Activated CD4-positive, alpha-beta T cell treated with anti-CD3 and anti-CD28 coated beads for 36 hours (primary cell): ENCODE results near the gene KLC4. TPM values are rescaled to one million over a fixed set of nuclear protein-coding genes. Genes with fewer than 3 reads are reported as not detected.
"Not testable (repeated sequence)": the region's sequence is repeated elsewhere in the genome, so short reads cannot be mapped to it uniquely, and the experiment has no call there.

Experiments used
- ATAC-seq: fragments of 200-7000 bp; cut with Tn5 transposase; one replicate; pipeline ENCODE4 v1.10.0; 2021; ENCODE audit warnings: mild to moderate bottlenecking, moderate library complexity
- CTCF ChIA-PET: fragments of 350-600 bp; sonication (Branson Sonifier 250); formaldehyde crosslinking; loops from one replicate; lab custom pipeline; 2021; ENCODE audit warnings: antibody characterized with exemption; lab: Charles Lee
- POLR2A ChIA-PET: fragments of 350-600 bp; sonication (Branson Sonifier 250); formaldehyde crosslinking; loops from one replicate; lab custom pipeline; 2021; ENCODE audit warnings: antibody characterized with exemption, inconsistent platforms; lab: Charles Lee
- DNase-seq: peaks from one replicate; pipeline ENCODE4 v3.0.0-alpha.2; 2020
- H3K27ac Mint-ChIP-seq: one replicate; pipeline ENCODE4 v1.8.0; 2021; ENCODE audit warnings: mixed read lengths
- H3K27me3 Mint-ChIP-seq: one replicate; pipeline ENCODE4 v1.8.0; 2021; ENCODE audit warnings: mixed read lengths
- H3K36me3 Mint-ChIP-seq: one replicate; pipeline ENCODE4 v1.8.0; 2021; ENCODE audit warnings: low read depth, mixed read lengths
- H3K4me1 Mint-ChIP-seq: one replicate; pipeline ENCODE4 v1.8.0; 2021; ENCODE audit warnings: mixed read lengths
- H3K4me3 Mint-ChIP-seq: one replicate; pipeline ENCODE4 v1.8.0; 2021; ENCODE audit warnings: mild to moderate bottlenecking, moderate library complexity, mixed read lengths
- H3K9me3 Mint-ChIP-seq: one replicate; pipeline ENCODE4 v1.8.0; 2021; ENCODE audit warnings: low read depth, mixed read lengths
- intact Hi-C, 2 experiments: fragments of 100-400 bp; cut with DNase I in 1 of 2; cut with micrococcal nuclease in 1 of 2; formaldehyde crosslinking; loops; one replicate each; pipeline versions ENCODE4 v1.14.2 to v1.15.1; 2022 to 2024; cut with DNase I, micrococcal nuclease
- total RNA-seq, 2 experiments: library from RNA; stranded (reverse); gene quantifications; one replicate each; pipeline ENCODE4 v1.2.3, GENCODE V29; 2021

KLC4 gene
- total RNA-seq, 2 experiments from 2014 or later = 10.0 to 10.1 TPM

DNA sequence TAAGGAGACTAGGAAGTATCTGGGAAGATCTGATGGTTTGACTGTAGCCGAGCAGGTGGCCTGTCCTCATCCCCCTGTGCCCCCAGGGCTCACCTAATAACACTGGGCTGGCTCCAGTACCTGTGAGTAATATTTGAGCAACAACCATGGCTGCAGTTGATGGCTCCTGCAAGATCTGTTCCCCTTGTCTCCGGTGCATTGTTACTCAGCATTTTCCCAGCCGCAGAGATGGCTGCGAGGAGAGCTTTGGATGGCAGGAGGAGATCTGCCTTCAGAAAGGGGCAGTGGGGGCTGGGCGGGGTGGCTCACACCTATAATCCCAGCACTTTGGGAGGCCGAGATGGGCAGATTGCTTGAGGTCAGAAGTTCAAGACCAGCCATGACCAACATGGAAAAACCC lies 55.9 kb downstream of the KLC4 start:
- intact Hi-C loops = no loop called here
- DNase-seq (no peak), ATAC-seq (no peak)
- no peak overlapping the region for H3K4me3 Mint-ChIP-seq
- ChIA-PET CTCF (interaction anchor here (0.6 to 1.1 kb wide), 2 partner anchors 20 to 28 kb away, joined by 3 read pairs; no protein-coding TSS in a partner anchor), POLR2A (no interaction called here)
- H3K27ac Mint-ChIP-seq = no peak overlapping the region
- no peaks in the 10 kb centered on the region for H3K4me1 Mint-ChIP-seq
- H3K27me3 Mint-ChIP-seq = no peaks in the 10 kb centered on the region
- H3K9me3 Mint-ChIP-seq = no peaks in the 10 kb centered on the region
- no peaks in the 10 kb centered on the region for H3K36me3 Mint-ChIP-seq

DNA sequence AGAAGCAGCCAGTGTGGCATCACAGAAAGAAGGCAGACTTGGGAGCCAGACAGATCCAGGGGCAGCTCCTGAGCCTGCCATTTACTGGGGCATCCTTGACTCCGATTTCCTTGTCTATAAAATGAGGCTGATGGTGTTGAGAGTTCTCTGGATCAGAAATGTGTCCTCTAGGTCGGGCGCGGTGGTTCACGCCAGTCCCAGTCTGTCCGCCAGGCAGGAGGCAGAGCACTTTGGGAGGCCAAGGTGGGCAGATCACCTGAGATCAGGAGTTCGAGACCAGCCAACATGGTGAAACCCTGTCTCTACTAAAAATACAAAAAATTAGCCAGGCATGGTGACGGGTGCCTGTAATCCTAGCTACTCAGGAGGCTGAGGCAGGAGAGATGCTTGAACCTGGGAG lies 58.0 kb downstream of the KLC4 start:
- H3K4me3 Mint-ChIP-seq, POLR2A ChIA-PET, DNase-seq, H3K36me3 Mint-ChIP-seq, H3K4me1 Mint-ChIP-seq, intact Hi-C loops, H3K27me3 Mint-ChIP-seq, CTCF ChIA-PET, H3K27ac Mint-ChIP-seq, ATAC-seq, H3K9me3 Mint-ChIP-seq: not testable (repeated sequence)

DNA sequence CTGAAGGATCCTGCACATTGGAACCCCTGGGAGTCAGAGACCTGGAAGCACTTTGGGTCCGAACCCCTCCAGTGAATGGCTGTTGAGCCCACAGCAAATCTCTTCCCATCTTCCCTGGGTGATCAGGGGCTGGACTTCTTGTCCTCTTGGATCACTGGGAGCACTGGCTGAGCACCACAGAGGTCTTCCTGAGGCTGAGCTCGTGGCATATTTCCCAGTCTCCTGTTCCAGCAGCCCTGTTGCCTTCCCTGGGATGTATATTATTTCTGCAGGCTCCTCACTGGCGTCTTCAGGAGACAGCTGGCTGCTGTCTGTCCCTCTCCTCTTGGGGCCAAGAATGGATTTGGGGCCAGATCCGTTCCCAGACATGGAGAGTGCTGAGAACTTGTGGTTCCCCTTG lies 60.1 kb downstream of the KLC4 start:
- intact Hi-C loops = no loop called here
- ATAC-seq (no peak), DNase-seq (no peak)
- POLR2A ChIA-PET = no interaction called here
- CTCF ChIA-PET = interaction anchor here (1.1 kb wide), 1 partner anchor 24 kb away, joined by 4 read pairs; no protein-coding TSS in a partner anchor
- Mint-ChIP-seq H3K27ac (no peak overlapping the region), H3K9me3 (no peaks in the 10 kb centered on the region), H3K36me3 (no peaks in the 10 kb centered on the region), H3K4me1 (no peaks in the 10 kb centered on the region), H3K27me3 (no peaks in the 10 kb centered on the region), H3K4me3 (no peak overlapping the region)

DNA sequence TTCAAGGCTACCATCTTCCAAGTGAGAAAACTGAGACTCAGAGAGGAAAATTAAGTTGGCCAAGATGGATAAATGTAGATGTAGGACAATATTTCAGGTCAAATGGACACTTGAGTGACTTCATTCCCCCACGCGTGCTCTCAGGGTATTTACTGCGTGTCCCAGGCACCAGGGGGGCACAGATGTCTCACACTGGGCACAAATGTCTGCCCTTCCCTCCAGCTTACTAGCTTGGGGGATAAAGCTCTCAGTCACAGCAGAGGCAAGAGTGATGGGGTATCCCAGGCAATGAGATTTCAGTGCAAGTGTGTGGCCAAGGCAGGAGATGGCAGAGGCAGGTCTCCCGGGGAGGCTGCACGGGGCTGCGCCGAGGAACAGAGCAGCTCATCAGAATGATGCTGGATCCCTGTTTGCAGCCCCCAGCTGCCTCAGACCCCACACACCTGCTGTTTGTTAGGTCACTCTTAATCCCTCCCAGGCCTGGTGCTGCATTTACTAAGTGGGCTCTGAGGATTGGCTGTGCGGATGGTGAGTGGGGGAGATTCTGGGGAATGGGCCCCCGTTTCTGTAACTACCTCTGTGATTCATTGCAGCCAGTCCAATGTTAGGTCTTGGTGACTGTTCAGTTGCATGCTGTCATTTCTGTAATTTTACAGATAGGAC lies 60.8 kb downstream of the KLC4 start:
- POLR2A ChIA-PET = no interaction called here
- Mint-ChIP-seq H3K9me3 (no peaks in the 10 kb centered on the region), H3K27me3 (no peaks in the 10 kb centered on the region), H3K4me3 (no peak overlapping the region), H3K36me3 (no peaks in the 10 kb centered on the region), H3K4me1 (no peaks in the 10 kb centered on the region), H3K27ac (no peak overlapping the region)
- CTCF ChIA-PET = interaction anchor here (1.1 kb wide), 1 partner anchor 24 kb away, joined by 4 read pairs; no protein-coding TSS in a partner anchor
- ATAC-seq (no peak), DNase-seq (no peak)
- intact Hi-C loops = no loop called here

DNA sequence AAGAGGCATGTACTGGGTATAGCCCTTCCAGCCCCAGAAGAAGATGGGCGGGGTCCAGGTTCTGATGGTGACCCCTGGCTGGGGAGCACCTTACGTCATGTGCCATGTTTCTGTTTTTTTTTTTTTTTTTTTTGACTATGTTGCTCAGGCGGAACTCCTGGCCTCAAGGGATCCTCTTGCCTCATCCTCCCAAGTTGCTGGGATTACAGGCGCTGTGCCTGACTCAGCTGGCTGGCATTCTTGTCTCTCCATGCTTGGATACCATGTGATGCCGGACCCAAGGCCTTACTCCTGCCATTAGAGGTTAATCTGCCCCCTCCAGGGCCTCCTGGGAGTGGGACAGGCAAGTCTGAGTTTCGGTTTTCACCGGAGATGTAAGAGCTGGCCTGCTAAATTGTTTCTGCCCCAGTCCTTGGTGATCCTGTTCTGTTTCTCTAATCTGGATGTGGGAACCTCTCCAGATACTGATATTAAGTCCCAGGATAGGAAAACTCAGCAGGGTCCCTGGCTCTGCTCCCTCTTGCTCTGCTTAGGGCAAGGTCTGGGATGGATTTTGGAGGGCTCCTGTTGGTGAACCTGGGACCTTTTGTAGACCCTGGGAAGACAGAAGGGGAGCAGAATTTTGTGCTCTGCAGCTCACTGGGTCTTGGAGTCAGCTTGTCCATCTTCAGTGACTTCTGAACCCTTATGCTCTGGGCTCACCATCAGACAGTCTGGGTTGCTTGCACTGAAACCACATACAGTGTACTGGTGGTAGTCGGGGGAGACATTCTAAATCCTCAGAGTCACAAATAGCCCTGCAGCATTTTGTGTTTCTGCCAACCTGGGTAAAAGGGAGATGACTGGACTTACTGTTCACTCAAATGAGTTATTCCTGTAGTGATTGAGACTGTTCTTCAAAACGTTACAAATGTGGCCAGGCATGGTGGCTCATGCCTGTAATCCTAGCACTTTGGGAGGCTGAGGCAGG lies 61.8 kb downstream of the KLC4 start:
- ATAC-seq (no peak), DNase-seq (no peak)
- H3K4me1 Mint-ChIP-seq = no peaks in the 10 kb centered on the region
- no peaks in the 10 kb centered on the region for H3K36me3 Mint-ChIP-seq
- intact Hi-C loops = no loop called here
- H3K27me3 Mint-ChIP-seq = no peaks in the 10 kb centered on the region
- POLR2A ChIA-PET = no interaction called here
- CTCF ChIA-PET = interaction anchor here (0.7 to 1.1 kb wide), 2 partner anchors 23 to 689 kb away, joined by 3 to 4 read pairs; no protein-coding TSS in a partner anchor
- no peak overlapping the region for H3K27ac Mint-ChIP-seq
- no peak overlapping the region for H3K4me3 Mint-ChIP-seq
- no peaks in the 10 kb centered on the region for H3K9me3 Mint-ChIP-seq

DNA sequence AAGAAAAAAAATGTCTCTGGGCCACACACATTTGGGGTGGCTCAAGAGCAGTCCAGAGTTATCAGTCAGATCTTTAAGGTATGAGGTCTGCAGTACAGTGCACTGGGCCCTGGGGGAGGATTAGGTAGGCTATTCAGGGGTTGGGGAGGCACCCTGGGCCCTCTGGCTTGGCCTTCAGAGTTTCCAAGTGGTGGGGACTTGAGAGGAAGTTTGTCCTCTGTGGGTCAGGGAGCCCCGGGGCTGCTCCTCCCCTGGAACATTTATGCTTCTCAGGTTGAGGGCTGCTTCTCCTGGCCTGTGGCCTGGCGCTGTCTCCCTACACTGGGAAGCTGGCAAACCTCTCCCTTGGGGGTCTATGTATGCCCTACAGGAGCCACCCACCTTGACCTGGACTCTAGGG lies 62.7 kb downstream of the KLC4 start:
- Mint-ChIP-seq H3K36me3 (no peaks in the 10 kb centered on the region), H3K4me3 (no peak overlapping the region), H3K4me1 (no peaks in the 10 kb centered on the region), H3K27me3 (no peaks in the 10 kb centered on the region), H3K9me3 (no peaks in the 10 kb centered on the region), H3K27ac (no peak overlapping the region)
- CTCF ChIA-PET = no interaction called here
- no peak for DNase-seq
- intact Hi-C loops = no loop called here
- POLR2A ChIA-PET = no interaction called here
- ATAC-seq = no peak

DNA sequence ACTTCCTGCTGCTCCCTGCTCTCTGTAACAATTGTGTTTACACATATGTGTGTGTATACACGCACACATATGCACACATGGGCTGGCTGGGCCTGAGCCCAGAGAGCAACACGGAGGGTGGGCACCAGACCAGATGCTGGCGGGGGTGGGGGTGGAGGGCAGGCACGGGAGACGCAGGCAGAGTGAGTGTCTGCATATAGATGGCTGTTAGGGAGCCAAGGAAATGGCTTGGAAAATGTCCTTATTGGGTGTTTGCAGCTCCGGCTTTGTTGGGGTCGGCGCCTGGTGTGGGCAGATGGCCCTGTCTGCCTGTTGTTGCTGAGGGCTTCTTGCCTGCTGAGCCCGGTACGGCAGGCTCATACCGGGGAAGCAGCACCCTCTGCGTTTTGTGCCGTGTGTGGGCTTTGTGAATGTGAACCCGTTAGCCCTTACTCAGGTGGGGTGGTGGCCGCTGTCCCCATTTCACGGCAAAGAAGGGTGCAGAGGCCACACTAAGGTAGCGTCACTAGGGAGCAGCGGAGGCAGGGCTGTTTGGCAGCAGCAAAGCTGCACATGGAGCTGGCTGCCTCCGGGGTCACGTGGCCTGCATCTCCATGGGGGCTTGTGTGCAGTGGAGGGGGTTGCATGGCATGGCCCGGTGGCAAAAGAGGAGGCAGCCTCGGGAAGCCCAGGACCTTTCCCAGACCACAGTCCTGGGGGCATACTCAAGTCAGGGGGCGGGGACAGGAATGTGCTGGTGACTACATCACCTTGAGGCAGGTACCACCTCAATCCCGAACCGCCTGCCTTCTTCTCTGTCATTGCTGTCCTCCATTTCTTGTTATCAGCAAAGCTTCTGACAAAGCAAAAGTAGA lies 64.3 kb downstream of the KLC4 start:
- Mint-ChIP-seq H3K36me3 (no peaks in the 10 kb centered on the region), H3K27ac (no peak overlapping the region), H3K9me3 (no peaks in the 10 kb centered on the region), H3K27me3 (no peaks in the 10 kb centered on the region), H3K4me1 (no peaks in the 10 kb centered on the region), H3K4me3 (no peak overlapping the region)
- intact Hi-C loops = no loop called here
- POLR2A ChIA-PET = no interaction called here
- ATAC-seq = no peak
- DNase-seq = no peak
- CTCF ChIA-PET = interaction anchor here (1.1 kb wide), 1 partner anchor 20 kb away, joined by 5 read pairs; no protein-coding TSS in a partner anchor

DNA sequence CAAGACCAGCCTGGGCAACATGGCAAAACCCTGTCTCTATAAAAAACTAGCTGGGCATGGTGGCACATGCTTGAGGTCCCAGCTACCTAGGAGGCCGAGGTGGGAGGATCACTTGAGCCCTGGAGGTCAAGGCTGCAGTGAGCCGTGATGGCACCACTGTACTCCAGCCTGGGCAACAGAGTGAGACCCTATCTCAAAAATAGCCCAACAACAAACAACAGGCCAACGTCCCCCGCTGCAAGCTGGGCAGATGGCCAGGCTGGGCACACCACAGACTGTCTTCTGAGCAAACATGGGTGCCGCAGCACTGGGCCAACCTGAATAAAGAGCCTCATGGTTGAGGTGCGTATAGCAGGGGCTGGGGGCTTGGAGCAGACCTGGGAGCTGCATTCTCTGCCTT lies 65.0 kb downstream of the KLC4 start:
- intact Hi-C loops = no loop called here
- no peaks in the 10 kb centered on the region for H3K27me3 Mint-ChIP-seq
- POLR2A ChIA-PET = interaction anchor here (0.5 kb wide), 1 partner anchor 111 kb away, joined by 3 read pairs; no protein-coding TSS in a partner anchor

More for the DNA sequence above, 65.0 kb downstream of the KLC4 start:
- Mint-ChIP-seq H3K9me3 (no peaks in the 10 kb centered on the region), H3K36me3 (no peaks in the 10 kb centered on the region), H3K4me1 (no peaks in the 10 kb centered on the region), H3K4me3 (no peak overlapping the region), H3K27ac (no peak overlapping the region)
- ATAC-seq = no peak
- CTCF ChIA-PET = interaction anchor here (1.1 kb wide), 1 partner anchor 19 kb away, joined by 5 read pairs; no protein-coding TSS in a partner anchor
- DNase-seq = no peak

Other genes starting within 250 kb of the KLC4 start
- gene RPL7L1, start 180.0 kb upstream of the KLC4 start, total RNA-seq = 100 to 1,000 TPM; 124 to 152 TPM
- not detected for gene PTCRA, start 143.6 kb upstream of the KLC4 start, total RNA-seq
- gene CNPY3, start 130.2 kb upstream of the KLC4 start, total RNA-seq = 10 to 100 TPM; 33.0 to 34.3 TPM
- under 1 TPM in 1 of 2 experiments, not detected in 1; 0.50 TPM for gene GNMT, start 98.9 kb upstream of the KLC4 start, total RNA-seq
- 10 to 100 TPM; 10.7 to 14.6 TPM for gene PEX6, start 80.5 kb upstream of the KLC4 start, total RNA-seq
- 10 to 100 TPM; 51.0 to 57.3 TPM for gene PPP2R5D, start 75.1 kb upstream of the KLC4 start, total RNA-seq
- gene MEA1, start 45.7 kb upstream of the KLC4 start, total RNA-seq = 100 to 1,000 TPM in 1 of 2 experiments, 10 to 100 TPM in 1; 93.4 to 129 TPM
- 10 to 100 TPM; 58.3 to 65.2 TPM for gene KLHDC3, start 45.4 kb upstream of the KLC4 start, total RNA-seq
- gene RRP36, start 38.0 kb upstream of the KLC4 start, total RNA-seq = 10 to 100 TPM; 45.8 to 48.1 TPM
- 10 to 100 TPM; 16.3 to 18.0 TPM for gene CUL7, start 5.8 kb upstream of the KLC4 start, total RNA-seq
- gene MRPL2, start 197 bp upstream of the KLC4 start, total RNA-seq = 100 to 1,000 TPM in 1 of 2 experiments, 10 to 100 TPM in 1; 93.9 to 110 TPM
- 1 to 10 TPM; 4.1 to 4.6 TPM for gene PTK7, start 16.7 kb downstream of the KLC4 start, total RNA-seq
- 10 to 100 TPM; 37.6 to 38.5 TPM for gene SRF, start 111.6 kb downstream of the KLC4 start, total RNA-seq
- gene CUL9, start 122.6 kb downstream of the KLC4 start, total RNA-seq = 10 to 100 TPM; 34.0 to 35.1 TPM
- gene DNPH1, start 169.8 kb downstream of the KLC4 start, total RNA-seq = 10 to 100 TPM; 58.5 to 80.3 TPM
- under 1 TPM; 0.30 to 0.40 TPM for gene TTBK1, start 183.8 kb downstream of the KLC4 start, total RNA-seq
- gene SLC22A7, start 238.6 kb downstream of the KLC4 start, total RNA-seq = not detected
- 1 to 10 TPM; 1.6 to 1.8 TPM for gene CRIP3, start 249.2 kb downstream of the KLC4 start, total RNA-seq